ENCODE results near the gene DCST1. TPM values are rescaled to one million over a fixed set of nuclear protein-coding genes. Genes with fewer than 3 reads are reported as not detected.

DCST1 gene
- total RNA-seq, 2 experiments from 2014 or later: 0.33 to 0.39 TPM

- Histone ChIP-seq H3K27ac (ENCODE audit: low read depth in 1 of 2, low read length in 2 of 2) (no peak overlapping the region), H3K27me3 (ENCODE audit: control insufficient read depth in 1 of 2, insufficient read depth in 2 of 2, low read length in 2 of 2) (no peaks in the 10 kb centered on the region), H3K4me3 (ENCODE audit: low read length) (no peak overlapping the region), H3K9me3 (ENCODE audit: control insufficient read depth in 1 of 2, insufficient read depth in 1 of 2, low read length in 2 of 2) (no peaks in the 10 kb centered on the region), H3K36me3 (ENCODE audit: insufficient read depth, low read length) (peaks cover 24% of the 10 kb centered on the region), H3K4me1 (ENCODE audit: insufficient read depth, low read length) (peaks cover 26% of the 10 kb centered on the region)
- H3K27ac Mint-ChIP-seq: no peak overlapping the region
- DNase-seq: no peak
- ATAC-seq (ENCODE audit: poor library complexity): no peak
- H3K4me1 Mint-ChIP-seq (ENCODE audit: low read depth): peaks cover 22% of the 10 kb centered on the region
- no peak overlapping the region for H3K4me3 Mint-ChIP-seq
- H3K36me3 Mint-ChIP-seq (ENCODE audit: low read depth): peaks cover 4% of the 10 kb centered on the region
- intact Hi-C loops (cut with DNase I, micrococcal nuclease): no loop called here
- ChIA-PET CTCF (no interaction called here), POLR2A (interaction anchor here (1.4 kb wide), 1 partner anchor 28 kb away, joined by 3 read pairs; no protein-coding TSS in a partner anchor)
- H3K9me3 Mint-ChIP-seq: no peaks in the 10 kb centered on the region
- TF ChIP-seq, protein P1, sequence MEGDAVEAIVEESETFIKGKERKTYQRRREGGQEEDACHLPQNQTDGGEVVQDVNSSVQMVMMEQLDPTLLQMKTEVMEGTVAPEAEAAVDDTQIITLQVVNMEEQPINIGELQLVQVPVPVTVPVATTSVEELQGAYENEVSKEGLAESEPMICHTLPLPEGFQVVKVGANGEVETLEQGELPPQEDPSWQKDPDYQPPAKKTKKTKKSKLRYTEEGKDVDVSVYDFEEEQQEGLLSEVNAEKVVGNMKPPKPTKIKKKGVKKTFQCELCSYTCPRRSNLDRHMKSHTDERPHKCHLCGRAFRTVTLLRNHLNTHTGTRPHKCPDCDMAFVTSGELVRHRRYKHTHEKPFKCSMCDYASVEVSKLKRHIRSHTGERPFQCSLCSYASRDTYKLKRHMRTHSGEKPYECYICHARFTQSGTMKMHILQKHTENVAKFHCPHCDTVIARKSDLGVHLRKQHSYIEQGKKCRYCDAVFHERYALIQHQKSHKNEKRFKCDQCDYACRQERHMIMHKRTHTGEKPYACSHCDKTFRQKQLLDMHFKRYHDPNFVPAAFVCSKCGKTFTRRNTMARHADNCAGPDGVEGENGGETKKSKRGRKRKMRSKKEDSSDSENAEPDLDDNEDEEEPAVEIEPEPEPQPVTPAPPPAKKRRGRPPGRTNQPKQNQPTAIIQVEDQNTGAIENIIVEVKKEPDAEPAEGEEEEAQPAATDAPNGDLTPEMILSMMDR (IDR thresholded peaks at IDR 0.05): no peak
- H3K27me3 Mint-ChIP-seq: no peaks in the 10 kb centered on the region
Observed at GRCh38 chr1:155057104-155057503, 23.5 kb downstream of the DCST1 start.

GRCh38 chr1:155057788-155058211, 24.2 kb downstream of the DCST1 start:
- intact Hi-C loops (cut with DNase I, micrococcal nuclease): no loop called here
- TF ChIP-seq, protein P1 (IDR thresholded peaks at IDR 0.05): no peak
- no peak overlapping the region for H3K4me3 ChIP-seq (ENCODE audit: low read length)
- no peaks in the 10 kb centered on the region for H3K27me3 Mint-ChIP-seq
- peaks cover 24% of the 10 kb centered on the region for H3K36me3 ChIP-seq (ENCODE audit: insufficient read depth, low read length)
- ChIA-PET POLR2A (interaction anchor here (1.4 kb wide), 1 partner anchor 27 kb away, joined by 3 read pairs; no protein-coding TSS in a partner anchor), CTCF (interaction anchor here (2.7 to 6.5 kb wide), 2 partner anchors 13 to 28 kb away, joined by 16 to 38 read pairs; no protein-coding TSS in a partner anchor)
- no peak for ATAC-seq (ENCODE audit: poor library complexity)
- no peak overlapping the region for H3K27ac Mint-ChIP-seq
- H3K4me1 Mint-ChIP-seq (ENCODE audit: low read depth): peaks cover 20% of the 10 kb centered on the region
- H3K9me3 Mint-ChIP-seq: no peaks in the 10 kb centered on the region
- H3K9me3 ChIP-seq (ENCODE audit: control insufficient read depth in 1 of 2, insufficient read depth in 1 of 2, low read length in 2 of 2): no peaks in the 10 kb centered on the region
- H3K4me1 ChIP-seq (ENCODE audit: insufficient read depth, low read length): peaks cover 26% of the 10 kb centered on the region
- no peak overlapping the region for H3K4me3 Mint-ChIP-seq
- no peak for DNase-seq
- H3K27me3 ChIP-seq (ENCODE audit: control insufficient read depth in 1 of 2, insufficient read depth in 2 of 2, low read length in 2 of 2): no peaks in the 10 kb centered on the region
- peaks cover 4% of the 10 kb centered on the region for H3K36me3 Mint-ChIP-seq (ENCODE audit: low read depth)
- H3K27ac ChIP-seq (ENCODE audit: low read depth in 1 of 2, low read length in 2 of 2): no peak overlapping the region

- Mint-ChIP-seq H3K27ac (no peak overlapping the region), H3K4me3 (no peak overlapping the region), H3K27me3 (no peaks in the 10 kb centered on the region), H3K36me3 (ENCODE audit: low read depth) (peaks cover 8% of the 10 kb centered on the region), H3K4me1 (ENCODE audit: low read depth) (peaks cover 32% of the 10 kb centered on the region), H3K9me3 (no peaks in the 10 kb centered on the region)
- no peak for ATAC-seq (ENCODE audit: poor library complexity)
- Histone ChIP-seq H3K4me3 (ENCODE audit: low read length) (no peak overlapping the region), H3K36me3 (ENCODE audit: insufficient read depth, low read length) (peaks cover 20% of the 10 kb centered on the region), H3K4me1 (ENCODE audit: insufficient read depth, low read length) (peaks cover 41% of the 10 kb centered on the region), H3K9me3 (ENCODE audit: control insufficient read depth in 1 of 2, insufficient read depth in 1 of 2, low read length in 2 of 2) (no peaks in the 10 kb centered on the region), H3K27me3 (ENCODE audit: control insufficient read depth in 1 of 2, insufficient read depth in 2 of 2, low read length in 2 of 2) (no peaks in the 10 kb centered on the region), H3K27ac (ENCODE audit: low read depth in 1 of 2, low read length in 2 of 2) (no peak overlapping the region)
- CTCF ChIA-PET: interaction anchor here (1.2 to 6.5 kb wide), 12 partner anchors 9 to 501 kb away, joined by 3 to 78 read pairs (median 10); partner anchors contain the start of genes ADAM15, EFNA3 and PYGO2
- no peak for DNase-seq
- intact Hi-C loops (cut with DNase I, micrococcal nuclease): loop anchor here (1.0 to 5.0 kb wide), 7 partner anchors 15 to 653 kb away; partner anchors contain the start of genes IL6R (in 1 of the 2), PYGO2 (in 1 of the 2), UBE2Q1 (in 1 of the 2) and ZBTB7B (in 1 of the 2)
- TF ChIP-seq, protein P1 (IDR thresholded peaks at IDR 0.05): no peak
- POLR2A ChIA-PET: interaction anchor here (1.3 to 1.4 kb wide), 2 partner anchors 9 to 10 kb away, joined by 4 to 10 read pairs; partner anchors contain the start of gene ADAM15
Observed at GRCh38 chr1:155060736-155061135, 27.1 kb downstream of the DCST1 start.
